ENCODE measurements around the gene NRF1. TPM values are rescaled to one million over a fixed set of nuclear protein-coding genes. Genes with fewer than 3 reads are reported as not detected.

NRF1 gene
- total and polyA plus RNA-seq, 12 donors: 7.7 to 16.0 (median 10.1) TPM

GRCh38 chr7:129703751-129704150 lies 92.2 kb downstream of the NRF1 start:
- no peak overlapping the region for H3K27ac ChIP-seq
- H3K4me3 ChIP-seq: no peak overlapping the region
- DNase-seq: no peak
- H3K4me1 ChIP-seq (replicated peaks in 1 of 2): no peaks in the 10 kb centered on the region
- TF ChIP-seq POLR2A (IDR thresholded peaks at IDR 0.05) (no peak), CTCF (IDR thresholded peaks at IDR 0.05) (no peak)
- intact Hi-C loops (cut with DNase I): no loop called here
- no peaks in the 10 kb centered on the region for H3K9me3 ChIP-seq (replicated peaks in 1 of 3)
- 86 to 92% (median 89%) methylated on average over 4 of the region's 4 CpGs for WGBS, 4 donors
- no peaks in the 10 kb centered on the region for H3K36me3 ChIP-seq (replicated peaks in 1 of 2)
- H3K27me3 ChIP-seq: no peaks in the 10 kb centered on the region

DNA sequence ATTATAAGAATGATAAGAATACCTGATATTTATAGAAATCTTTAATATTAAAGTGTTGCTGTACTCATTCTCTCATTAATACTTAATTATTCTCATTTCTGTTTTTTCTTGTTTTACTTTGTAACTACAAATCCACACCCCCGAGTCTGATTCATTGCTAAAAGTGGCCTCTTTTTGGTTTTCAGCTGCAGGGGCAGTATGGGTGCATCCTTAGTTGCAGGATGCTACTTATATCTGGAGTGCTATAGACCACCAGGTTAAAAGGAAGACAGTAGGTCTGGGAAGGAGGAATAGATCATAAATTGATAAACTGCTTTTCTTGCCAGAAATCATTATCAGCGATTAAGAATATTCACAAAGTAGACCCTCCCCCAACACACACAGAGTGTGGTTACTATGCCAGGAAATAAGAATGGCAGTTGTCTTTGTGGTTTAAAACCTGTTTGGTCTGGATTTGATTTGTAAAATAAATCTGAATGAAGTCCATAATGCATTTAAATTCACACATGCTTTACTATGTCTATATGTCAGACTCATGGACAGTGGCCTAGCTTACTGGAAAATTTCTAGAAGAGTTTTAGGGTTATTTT lies 96.5 kb downstream of the NRF1 start:
- DNase-seq: no peak
- Histone ChIP-seq H3K4me3 (no peak overlapping the region), H3K27ac (no peak overlapping the region), H3K4me1 (replicated peaks in 1 of 2) (no peaks in the 10 kb centered on the region), H3K36me3 (replicated peaks in 1 of 2) (peaks cover 0 to 27% of the 10 kb centered on the region in 2 donors), H3K9me3 (replicated peaks in 1 of 3) (no peaks in the 10 kb centered on the region), H3K27me3 (no peaks in the 10 kb centered on the region)
- intact Hi-C loops (cut with DNase I): no loop called here
- 78 to 87% (median 85%) methylated on average over 2 of the region's 2 CpGs for WGBS, 4 donors
- TF ChIP-seq CTCF (IDR thresholded peaks at IDR 0.05) (no peak), POLR2A (IDR thresholded peaks at IDR 0.05) (no peak)

DNA sequence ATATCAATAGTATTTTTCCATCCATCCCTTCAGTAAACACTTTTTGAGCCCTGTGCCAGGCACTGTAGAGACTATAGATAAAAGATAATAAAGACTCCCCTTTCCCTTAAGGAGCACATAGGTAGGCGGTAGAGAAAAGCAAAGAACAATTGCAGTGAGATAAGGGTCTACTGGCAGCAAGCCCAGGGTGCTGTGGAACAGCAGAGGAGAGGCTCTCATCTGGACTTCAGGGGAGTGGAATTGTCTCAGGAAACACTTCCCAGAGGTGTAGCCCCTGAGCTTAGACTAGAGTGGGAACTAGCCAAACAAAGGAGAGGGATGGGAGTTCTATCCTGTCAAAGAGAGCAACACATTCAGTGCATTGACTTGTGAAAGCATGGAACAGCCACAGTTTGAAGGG lies 102.0 kb downstream of the NRF1 start:
- intact Hi-C loops (cut with DNase I): no loop called here
- Histone ChIP-seq H3K9me3 (replicated peaks in 1 of 3) (no peaks in the 10 kb centered on the region), H3K4me3 (no peak overlapping the region), H3K27me3 (no peaks in the 10 kb centered on the region), H3K36me3 (replicated peaks in 1 of 2) (peaks cover 0 to 45% of the 10 kb centered on the region in 2 donors), H3K4me1 (replicated peaks in 1 of 2) (no peaks in the 10 kb centered on the region), H3K27ac (no peak overlapping the region)
- no peak for DNase-seq
- WGBS, 4 donors: 88 to 95% (median 94%) methylated on average over 1 of the region's 1 CpG
- TF ChIP-seq CTCF (IDR thresholded peaks at IDR 0.05) (no peak), POLR2A (IDR thresholded peaks at IDR 0.05) (no peak)

GRCh38 chr7:129714514-129715063 lies 103.1 kb downstream of the NRF1 start:
- no peaks in the 10 kb centered on the region for H3K4me1 ChIP-seq (replicated peaks in 1 of 2)
- TF ChIP-seq POLR2A (IDR thresholded peaks at IDR 0.05) (no peak), CTCF (IDR thresholded peaks at IDR 0.05) (no peak)
- intact Hi-C loops (cut with DNase I): no loop called here
- no peaks in the 10 kb centered on the region for H3K27me3 ChIP-seq
- peaks cover 0 to 49% of the 10 kb centered on the region in 2 donors for H3K36me3 ChIP-seq (replicated peaks in 1 of 2)
- WGBS, 4 donors: 91 to 100% (median 98%) methylated on average over 1 of the region's 1 CpG
- H3K9me3 ChIP-seq (replicated peaks in 1 of 3): no peaks in the 10 kb centered on the region
- DNase-seq: no peak
- H3K27ac ChIP-seq: no peak overlapping the region
- no peak overlapping the region for H3K4me3 ChIP-seq

Data from adrenal gland (tissue), 12 donors.